Central memory CD4-positive, alpha-beta T cell (primary cell): ENCODE measurements around the gene NWD2.
"Not testable (repeated sequence)": the region's sequence is repeated elsewhere in the genome, so short reads cannot be mapped to it uniquely, and the experiment has no call there.

ENCODE experiments used
- DNase-seq: peaks from one replicate; pipeline ENCODE4 v3.0.0; 2022

Gene NWD2

DNA sequence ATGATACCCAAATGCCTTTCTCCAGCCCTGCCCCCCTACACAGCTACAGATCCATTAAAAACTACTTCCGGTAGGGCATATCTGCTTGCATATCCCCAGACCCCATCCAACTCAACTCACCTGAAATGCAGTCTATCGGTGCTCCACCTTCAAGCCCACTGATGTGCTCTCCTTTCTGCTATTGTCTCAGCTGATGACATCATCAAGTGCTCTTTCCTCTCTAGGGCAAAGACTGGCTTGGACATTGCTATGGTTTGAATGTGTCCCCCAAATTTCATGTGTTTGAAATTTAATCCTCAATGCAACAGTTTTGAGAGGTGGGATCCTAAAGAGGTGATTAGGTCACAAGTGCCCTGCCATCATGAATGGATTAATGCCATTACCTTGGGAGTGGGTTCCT is 229.3 kb downstream of the NWD2 start:
- DNase-seq: no peak

- no peak for DNase-seq
These were observed 230.5 kb downstream of the NWD2 start for GRCh38 chr4:37475087-37475486.

DNA sequence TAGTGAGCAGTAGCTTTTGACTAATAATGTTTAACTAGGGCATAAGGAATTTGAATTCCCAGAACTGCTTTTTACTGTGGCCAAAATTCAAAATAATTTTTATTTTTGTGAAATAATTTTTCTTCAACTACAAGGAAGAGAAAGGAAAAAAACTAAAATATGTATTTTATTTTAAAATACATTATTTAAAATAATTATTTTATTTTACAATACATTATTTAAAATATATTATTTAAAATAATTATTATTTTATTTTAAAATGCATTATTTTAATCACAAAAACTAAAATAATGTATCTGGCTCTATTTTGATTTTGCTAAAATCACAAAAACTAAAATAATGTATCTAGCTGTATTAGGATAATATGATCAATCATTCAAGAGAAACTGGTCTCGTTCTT is 231.2 kb downstream of the NWD2 start:
- DNase-seq: no peak

DNA sequence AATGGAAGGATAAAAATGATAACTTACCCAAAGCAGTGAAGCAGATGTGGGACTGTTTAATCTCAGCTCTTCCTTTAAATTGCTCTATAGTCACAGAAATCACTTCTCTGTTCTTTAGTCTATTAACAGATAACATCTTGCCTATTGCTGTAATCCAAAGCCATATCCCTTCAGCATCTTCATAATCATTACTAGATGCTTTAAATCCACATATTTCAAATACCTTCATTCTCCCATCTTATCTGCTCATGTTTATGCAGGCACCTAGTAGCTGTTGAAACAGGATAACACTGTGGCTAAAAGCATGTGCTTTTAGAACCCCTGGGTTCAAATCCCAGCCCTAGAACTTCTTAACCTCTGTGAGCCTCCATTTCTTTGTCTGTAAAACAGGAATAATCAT is 231.7 kb downstream of the NWD2 start:
- DNase-seq: no peak

DNA sequence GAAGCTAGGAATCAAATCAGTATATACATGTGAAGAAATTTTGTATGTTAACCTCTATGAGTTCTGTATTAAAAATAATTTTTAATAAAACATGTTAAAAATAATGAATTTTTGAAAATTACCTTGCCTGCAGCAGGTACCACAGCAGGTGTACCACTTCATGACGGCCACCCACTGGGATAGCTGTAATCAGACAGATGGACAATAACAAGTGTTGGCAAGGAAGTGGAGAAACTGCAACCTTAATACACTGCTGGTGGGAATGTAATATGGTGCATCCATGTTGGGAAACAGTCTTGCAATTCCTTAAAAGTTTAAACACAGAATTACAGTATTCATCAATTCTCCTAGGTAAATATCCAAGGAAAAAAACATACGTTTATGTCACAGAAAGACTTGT is 232.1 kb downstream of the NWD2 start:
- no peak for DNase-seq

- DNase-seq: no peak
These were observed 232.6 kb downstream of the NWD2 start for GRCh38 chr4:37477126-37477525.

GRCh38 chr4:37478151-37478550 is 233.6 kb downstream of the NWD2 start:
- DNase-seq: no peak

GRCh38 chr4:37480509-37480908 is 236.0 kb downstream of the NWD2 start:
- no peak for DNase-seq

DNA sequence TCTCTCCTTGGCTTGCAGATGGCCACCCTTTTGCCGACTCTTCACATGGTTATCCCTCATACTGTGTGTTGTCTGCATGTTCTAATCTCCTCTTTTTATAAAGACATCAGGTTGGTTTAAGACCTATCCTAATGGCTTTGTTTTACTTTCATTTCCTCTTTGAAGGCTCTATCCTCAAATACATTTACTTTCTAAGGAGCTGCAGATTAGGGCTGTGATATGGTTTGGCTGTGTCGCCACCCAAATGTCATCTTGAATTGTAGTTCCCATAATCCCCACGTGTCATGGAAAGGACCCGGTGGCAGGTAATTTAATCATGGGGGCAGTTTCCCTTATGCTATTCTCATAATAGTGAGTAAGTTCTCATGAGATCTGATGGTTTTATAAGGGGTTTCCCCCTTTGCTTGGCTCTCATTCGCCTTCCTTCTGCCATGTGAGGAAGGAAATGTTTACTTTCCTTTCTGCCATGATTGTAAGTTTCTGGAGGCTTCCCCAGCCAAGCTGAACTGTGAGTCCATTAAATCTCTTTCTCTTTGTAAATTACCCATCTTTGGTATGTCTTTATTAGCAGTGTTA is 237.1 kb downstream of the NWD2 start:
- DNase-seq: no peak

DNA sequence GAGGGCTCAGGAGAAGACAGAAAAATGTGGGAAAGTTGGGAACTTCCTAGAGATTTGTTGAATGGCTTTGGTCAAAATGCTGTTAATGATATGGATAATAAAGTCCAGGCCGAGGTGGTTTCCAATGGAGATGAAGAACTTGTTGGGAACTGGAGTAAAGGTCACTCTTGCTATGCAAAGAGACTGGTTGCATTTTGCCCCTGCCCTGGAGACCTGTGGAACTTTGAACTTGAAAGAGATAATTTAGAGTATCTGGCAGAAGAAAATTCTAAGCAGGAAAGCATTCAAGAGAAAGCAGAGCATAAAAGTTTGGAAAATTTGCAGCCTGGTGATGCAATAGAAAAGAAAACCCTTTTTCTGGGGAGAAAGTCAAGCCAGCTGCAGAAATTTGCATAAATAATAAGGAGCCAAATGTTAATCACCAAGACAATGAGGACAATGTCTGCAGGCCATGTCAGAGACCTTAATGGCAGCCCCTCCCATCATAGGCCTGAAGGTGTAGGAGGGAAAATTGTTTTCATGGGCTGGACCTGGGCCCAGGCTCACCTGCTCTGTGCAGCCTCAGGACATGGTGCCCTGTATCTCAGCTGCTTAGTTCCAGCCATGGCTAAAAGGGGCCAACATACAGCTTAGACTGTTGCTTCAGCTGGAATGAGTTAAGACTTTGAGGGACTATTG is 237.8 kb downstream of the NWD2 start:
- no peak for DNase-seq

DNA sequence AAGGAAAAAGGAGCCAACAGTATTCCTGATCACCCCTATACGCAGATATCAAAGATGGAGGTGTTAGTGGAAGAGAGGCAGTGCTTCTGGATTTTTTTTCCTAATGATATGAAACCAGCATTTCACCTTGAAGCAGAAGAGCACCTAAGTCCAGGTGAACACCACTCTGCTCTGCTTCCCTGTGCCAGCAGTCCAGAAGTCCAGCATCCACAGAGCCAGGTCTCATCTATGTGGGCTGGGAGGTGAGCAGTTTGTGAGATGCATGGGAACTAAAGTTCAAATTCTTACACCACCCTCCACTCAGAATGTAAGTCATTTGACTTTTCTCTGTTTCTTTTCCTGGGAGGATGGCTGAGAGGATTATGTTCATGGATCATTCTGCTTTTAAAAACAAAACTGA is 239.1 kb downstream of the NWD2 start:
- DNase-seq: no peak

GRCh38 chr4:37486166-37486565 is 241.6 kb downstream of the NWD2 start:
- DNase-seq: no peak

DNA sequence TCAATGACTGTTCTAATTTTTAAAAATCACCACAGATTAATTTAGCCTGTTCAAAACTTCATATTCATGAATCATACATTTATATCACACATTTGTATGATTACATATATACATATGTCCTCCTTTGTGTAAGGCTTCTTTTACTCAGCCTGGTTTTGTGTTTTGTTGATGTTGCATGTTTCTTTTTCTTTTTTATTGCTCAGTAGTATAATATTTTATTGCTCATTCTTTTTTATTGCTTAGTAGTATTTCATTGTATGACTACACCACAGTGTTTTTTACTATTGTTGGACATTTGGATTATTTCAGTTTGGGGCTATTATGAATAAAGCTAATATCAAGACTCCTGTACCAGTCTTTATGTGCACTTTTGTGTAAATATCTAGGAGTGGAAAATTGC is 243.1 kb downstream of the NWD2 start:
- no peak for DNase-seq

- no peak for DNase-seq
These were observed 245.2 kb downstream of the NWD2 start for GRCh38 chr4:37489697-37490096.

DNA sequence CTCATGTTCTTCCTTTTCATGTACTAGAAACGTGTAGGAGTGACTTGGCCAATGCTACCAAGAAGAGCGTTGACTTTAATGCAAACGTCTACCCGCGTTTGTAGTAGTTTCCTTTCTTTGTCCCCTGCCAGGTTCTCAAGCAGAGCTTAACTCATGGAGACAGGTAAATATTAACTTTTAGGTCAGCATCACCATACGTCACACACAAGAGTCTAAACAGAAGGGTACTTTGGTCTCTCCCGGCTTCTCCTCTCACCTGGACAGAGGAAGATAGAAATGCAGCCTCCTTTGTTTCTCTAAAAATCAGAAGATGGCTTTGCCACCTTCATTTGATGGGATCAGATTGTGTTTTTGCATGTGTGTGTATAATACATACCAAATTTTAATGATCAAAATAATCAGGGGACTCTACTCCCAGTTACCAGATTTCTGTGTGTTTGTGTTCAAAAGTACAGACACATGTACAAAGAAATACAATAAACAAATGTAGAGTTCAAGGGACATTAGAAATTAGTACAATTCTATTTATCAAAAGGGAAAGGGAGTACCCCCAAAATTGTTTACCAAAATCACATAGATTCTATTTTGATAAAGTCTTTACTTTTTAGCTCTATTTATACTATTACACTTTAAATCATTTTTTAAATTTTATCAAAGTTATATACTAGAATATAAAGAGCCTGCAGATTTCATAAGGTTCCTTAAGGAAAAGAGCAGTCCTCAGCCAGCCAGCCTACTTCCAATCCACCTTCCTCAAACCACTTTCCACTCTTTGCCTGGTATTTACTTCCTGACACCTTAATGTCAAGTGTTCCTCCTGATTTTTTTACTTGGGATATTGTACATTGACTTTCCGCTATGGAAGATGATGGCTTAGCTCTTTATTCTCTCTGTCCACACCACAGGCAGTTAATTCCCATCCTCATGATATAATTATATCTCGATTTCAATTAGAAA is 246.1 kb downstream of the NWD2 start:
- DNase-seq: no peak

- DNase-seq: not testable (repeated sequence)
These were observed 250.8 kb downstream of the NWD2 start for GRCh38 chr4:37495353-37495752.
